DND-41 (cell line): ENCODE measurements around the gene MICA.
A peak's percentile ranks its signal among the peaks of the same experiment; 100 is the strongest.

Experiments used
- ATAC-seq: fragments of 200-7000 bp; cut with Tn5 transposase; 3 replicates; pipeline ENCODE4 v1.9.1; 2021; ENCODE audit warnings: low read depth; ENCODE audit not compliant: insufficient read depth
- DNase-seq: peaks from one replicate; pipeline ENCODE4 v3.0.0-alpha.2; 2020
- H2AFZ ChIP-seq: 2 replicates; pipeline ENCODE4 v1.6.0; 2012; ENCODE audit warnings: low read depth, low read length
- H3K27ac ChIP-seq: 2 replicates; pipeline ENCODE4 v1.5.1; 2012; ENCODE audit warnings: low read length, inconsistent platforms
- H3K27me3 ChIP-seq: fragments of 200-600 bp; sonication (generic); 2 replicates; pipeline ENCODE4 v1.6.0; 2012; ENCODE audit warnings: low read length, mild to moderate bottlenecking, inconsistent platforms; ENCODE audit not compliant: insufficient read depth, poor library complexity
- H3K36me3 ChIP-seq: 2 replicates; pipeline ENCODE4 v1.5.1; 2012; ENCODE audit warnings: low read length, inconsistent platforms; ENCODE audit not compliant: insufficient read depth
- H3K4me1 ChIP-seq: 2 replicates; pipeline ENCODE4 v1.5.1; 2012; ENCODE audit warnings: mild to moderate bottlenecking, low read length; ENCODE audit not compliant: insufficient read depth
- H3K4me2 ChIP-seq: 2 replicates; pipeline ENCODE4 v1.6.0; 2012; ENCODE audit warnings: mild to moderate bottlenecking, moderate library complexity, low read length, inconsistent platforms; ENCODE audit not compliant: insufficient read depth
- H3K4me3 ChIP-seq, 2 experiments: fragments of 200-600 bp in 1 of 2; shearing (Covaris generic) in 1 of 2; 2 replicates each; pipeline ENCODE4 v1.5.1; 2012 to 2016; ENCODE audit warnings: inconsistent platforms in 2 of 2, low read length in 2 of 2, mild to moderate bottlenecking in 2 of 2, low read depth in 1 of 2, moderate library complexity in 1 of 2
- H3K79me2 ChIP-seq: 2 replicates; pipeline ENCODE4 v1.6.0; 2012; ENCODE audit warnings: low read length, inconsistent platforms; ENCODE audit not compliant: insufficient read depth
- H3K9ac ChIP-seq: 2 replicates; pipeline ENCODE4 v1.6.0; 2012; ENCODE audit warnings: low read depth, mild to moderate bottlenecking, inconsistent platforms, low read length, moderate library complexity
- H3K9me3 ChIP-seq: 2 replicates; pipeline ENCODE4 v1.5.1; 2012; ENCODE audit warnings: low read length, moderate library complexity, mild to moderate bottlenecking, inconsistent platforms; ENCODE audit not compliant: insufficient read depth, severe bottlenecking
- H4K20me1 ChIP-seq: 2 replicates; pipeline ENCODE4 v1.6.0; 2012; ENCODE audit warnings: low read length; ENCODE audit not compliant: insufficient read depth
- EZH2 ChIP-seq: IDR thresholded peaks from 3 replicates; pipeline ENCODE4 v1.6.1; 2012; ENCODE audit warnings: borderline replicate concordance, low read depth, mild to moderate bottlenecking, moderate library complexity, low read length, inconsistent platforms; ENCODE audit not compliant: severe bottlenecking
- TF ChIP-seq, protein P1 (sequence below): IDR thresholded peaks from 2 replicates; pipeline ENCODE4 v1.5.1; 2012; ENCODE audit warnings: borderline replicate concordance, low read length, moderate library complexity, mild to moderate bottlenecking; ENCODE audit not compliant: poor library complexity, severe bottlenecking; ENCODE audit errors: extremely low read depth

MICA gene

GRCh38 chr6:31403283-31404060, at the start of gene MICA:
Gene MICA (plus strand): TSS chr6:31403595. CDS start chr6:31403633, 38 bp downstream.
- Histone ChIP-seq H4K20me1 (peaks cover 57% of the 10 kb centered on the region), H3K27ac (peak within 1 kb of the TSS; percentile 47), H3K79me2 (peaks cover 87% of the 10 kb centered on the region), H3K27me3 (no peaks in the 10 kb centered on the region), H3K4me1 (peaks cover 50% of the 10 kb centered on the region), H3K4me3 (peak within 1 kb of the TSS; percentile 15 to 79; a peak in 3 of 4 replicates), H3K36me3 (peaks cover 3% of the 10 kb centered on the region; the same call in 1 of the 2 replicates), H3K4me2 (peak within 1 kb of the TSS; percentile 79), H3K9me3 (no peaks in the 10 kb centered on the region), H2AFZ (no peak within 1 kb of the TSS), H3K9ac (peak within 1 kb of the TSS; percentile 85)
- DNase-seq (peak; percentile 59), ATAC-seq (peak; percentile 43)
- TF ChIP-seq, protein P1, sequence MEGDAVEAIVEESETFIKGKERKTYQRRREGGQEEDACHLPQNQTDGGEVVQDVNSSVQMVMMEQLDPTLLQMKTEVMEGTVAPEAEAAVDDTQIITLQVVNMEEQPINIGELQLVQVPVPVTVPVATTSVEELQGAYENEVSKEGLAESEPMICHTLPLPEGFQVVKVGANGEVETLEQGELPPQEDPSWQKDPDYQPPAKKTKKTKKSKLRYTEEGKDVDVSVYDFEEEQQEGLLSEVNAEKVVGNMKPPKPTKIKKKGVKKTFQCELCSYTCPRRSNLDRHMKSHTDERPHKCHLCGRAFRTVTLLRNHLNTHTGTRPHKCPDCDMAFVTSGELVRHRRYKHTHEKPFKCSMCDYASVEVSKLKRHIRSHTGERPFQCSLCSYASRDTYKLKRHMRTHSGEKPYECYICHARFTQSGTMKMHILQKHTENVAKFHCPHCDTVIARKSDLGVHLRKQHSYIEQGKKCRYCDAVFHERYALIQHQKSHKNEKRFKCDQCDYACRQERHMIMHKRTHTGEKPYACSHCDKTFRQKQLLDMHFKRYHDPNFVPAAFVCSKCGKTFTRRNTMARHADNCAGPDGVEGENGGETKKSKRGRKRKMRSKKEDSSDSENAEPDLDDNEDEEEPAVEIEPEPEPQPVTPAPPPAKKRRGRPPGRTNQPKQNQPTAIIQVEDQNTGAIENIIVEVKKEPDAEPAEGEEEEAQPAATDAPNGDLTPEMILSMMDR: no peak
- no peak for TF ChIP-seq EZH2

- H4K20me1 ChIP-seq: no peaks in the 10 kb centered on the region
- DNase-seq (no peak), ATAC-seq (no peak)
- H3K79me2 ChIP-seq: no peaks in the 10 kb centered on the region
- peaks cover 9% of the 10 kb centered on the region for H3K4me1 ChIP-seq
- H3K27ac ChIP-seq: no peak overlapping the region
- H3K9ac ChIP-seq: no peak overlapping the region
- peaks cover 13% of the 10 kb centered on the region for H3K27me3 ChIP-seq
- H3K36me3 ChIP-seq: no peaks in the 10 kb centered on the region
- H2AFZ ChIP-seq: no peak overlapping the region
- H3K4me3 ChIP-seq: no peak overlapping the region
- H3K9me3 ChIP-seq: no peaks in the 10 kb centered on the region
- no peak for TF ChIP-seq EZH2
- TF ChIP-seq, protein P1: no peak
- no peak overlapping the region for H3K4me2 ChIP-seq
These were observed 49.1 kb upstream of the MICA start for GRCh38 chr6:31354158-31354863.

GRCh38 chr6:31354864-31355582, 48.4 kb upstream of the MICA start:
- DNase-seq (no peak), ATAC-seq (no peak)
- no peaks in the 10 kb centered on the region for H3K36me3 ChIP-seq
- no peak overlapping the region for H3K4me3 ChIP-seq
- H3K4me2 ChIP-seq: no peak overlapping the region
- H4K20me1 ChIP-seq: no peaks in the 10 kb centered on the region
- TF ChIP-seq, protein P1: no peak
- no peak for TF ChIP-seq EZH2
- peaks cover 16% of the 10 kb centered on the region for H3K27me3 ChIP-seq
- H3K4me1 ChIP-seq: peaks cover 9% of the 10 kb centered on the region
- H2AFZ ChIP-seq: no peak overlapping the region
- no peak overlapping the region for H3K27ac ChIP-seq
- no peaks in the 10 kb centered on the region for H3K9me3 ChIP-seq
- H3K79me2 ChIP-seq: no peaks in the 10 kb centered on the region
- no peak overlapping the region for H3K9ac ChIP-seq
